ENCODE results near the gene NTPCR.
A peak's percentile ranks its signal among the peaks of the same experiment; 100 is the strongest.

The NTPCR gene

GRCh38 chr1:233010146-233010545, 59.7 kb downstream of the NTPCR start:
- DNase-seq (ENCODE audit: low read depth in 2 of 2), result no peak

GRCh38 chr1:233012021-233012420, 61.6 kb downstream of the NTPCR start:
- DNase-seq (ENCODE audit: low read depth in 2 of 2), result no peak

GRCh38 chr1:233015965-233016364, 65.6 kb downstream of the NTPCR start:
- DNase-seq (ENCODE audit: low read depth in 2 of 2), result no peak

- DNase-seq (ENCODE audit: low read depth in 2 of 2), result no peak
These were observed 66.4 kb downstream of the NTPCR start for GRCh38 chr1:233016798-233017197.

- DNase-seq (ENCODE audit: low read depth in 2 of 2), result no peak
These were observed 68.7 kb downstream of the NTPCR start for GRCh38 chr1:233019083-233019482.

- no peak for DNase-seq (ENCODE audit: low read depth in 2 of 2)
These were observed 69.4 kb downstream of the NTPCR start for GRCh38 chr1:233019778-233020325.

GRCh38 chr1:233020426-233020825, 70.0 kb downstream of the NTPCR start:
- no peak for DNase-seq (ENCODE audit: low read depth in 2 of 2)

GRCh38 chr1:233022246-233022645, 71.8 kb downstream of the NTPCR start:
- no peak for DNase-seq (ENCODE audit: low read depth in 2 of 2)

- no peak for DNase-seq (ENCODE audit: low read depth in 2 of 2)
These were observed 73.8 kb downstream of the NTPCR start for GRCh38 chr1:233024199-233024598.

- no peak for DNase-seq (ENCODE audit: low read depth in 2 of 2)
These were observed 74.7 kb downstream of the NTPCR start for GRCh38 chr1:233025157-233025556.

- no peak for DNase-seq (ENCODE audit: low read depth in 2 of 2)
These were observed 75.2 kb downstream of the NTPCR start for GRCh38 chr1:233025567-233025966.

GRCh38 chr1:233027046-233027445, 76.6 kb downstream of the NTPCR start:
- no peak for DNase-seq (ENCODE audit: low read depth in 2 of 2)

- DNase-seq (ENCODE audit: low read depth in 2 of 2), result no peak
These were observed 81.1 kb downstream of the NTPCR start for GRCh38 chr1:233031521-233031920.

GRCh38 chr1:233032916-233033315, 82.5 kb downstream of the NTPCR start:
- no peak for DNase-seq (ENCODE audit: low read depth in 2 of 2)

GRCh38 chr1:233033361-233033760, 83.0 kb downstream of the NTPCR start:
- DNase-seq (ENCODE audit: low read depth in 2 of 2), result peak in 1 of 2 experiments; percentile 8
